SW480 (cell line): Measurements from ENCODE around the gene ZEB1.
A peak's percentile ranks its signal among the peaks of the same experiment; 100 is the strongest.
"Not testable (repeated sequence)": the region's sequence is repeated elsewhere in the genome, so short reads cannot be mapped to it uniquely, and the experiment has no call there.

ENCODE experiments used
- DNase-seq: peaks from one replicate; pipeline ENCODE4 v3.0.0-alpha.2; 2016; ENCODE audit warnings: low spot score

Gene ZEB1

GRCh38 chr10:31368724-31369123, 49.7 kb downstream of the ZEB1 start:
- no peak for DNase-seq

- no peak for DNase-seq
Measured at GRCh38 chr10:31372439-31372838, 53.4 kb downstream of the ZEB1 start.

DNA sequence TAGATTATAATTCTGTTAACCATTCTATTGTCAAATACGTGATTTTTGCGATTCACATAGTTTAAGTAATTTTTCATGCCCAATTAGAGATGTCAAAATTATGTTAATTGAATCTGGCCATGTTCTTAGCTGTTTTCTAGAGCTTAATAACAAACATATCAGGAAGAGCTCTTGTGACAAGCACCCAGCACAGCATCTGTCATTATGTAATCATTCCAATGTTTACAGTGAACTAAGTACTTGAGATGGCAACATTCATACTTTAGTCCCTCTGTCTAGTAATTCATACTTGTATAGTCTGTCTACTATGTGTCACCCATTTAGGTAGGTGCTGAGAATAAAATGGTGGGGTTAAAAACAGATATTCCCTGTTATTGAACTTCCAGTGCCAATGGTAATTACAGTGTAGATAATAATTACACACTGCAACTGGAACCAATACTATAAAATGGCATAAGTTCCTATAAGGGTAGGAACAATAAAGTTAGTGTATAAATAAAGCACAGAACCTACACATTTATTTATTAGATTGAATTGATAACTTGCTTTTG, 55.2 kb downstream of the ZEB1 start:
- no peak for DNase-seq

DNA sequence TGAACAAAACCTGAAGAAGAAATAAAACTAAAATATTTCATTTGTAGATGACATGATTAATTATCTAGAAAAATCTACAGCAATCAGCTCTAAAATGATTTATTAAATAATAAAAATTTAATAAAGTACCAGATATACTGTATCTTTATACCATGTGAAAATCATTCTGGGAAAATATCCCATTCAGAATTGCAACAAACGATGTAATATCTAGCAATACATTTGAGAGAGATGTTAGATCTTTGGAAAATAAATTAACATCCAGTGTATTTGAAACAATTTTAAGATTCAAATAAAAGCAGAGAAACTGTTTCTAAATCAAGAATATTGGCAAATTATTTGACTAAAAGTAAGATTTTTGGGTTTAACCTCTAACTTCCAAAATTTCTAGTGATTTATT, 62.2 kb downstream of the ZEB1 start:
- DNase-seq: no peak

GRCh38 chr10:31381766-31382316, 62.8 kb downstream of the ZEB1 start:
- DNase-seq: no peak

GRCh38 chr10:31383810-31384588, 65.0 kb downstream of the ZEB1 start:
- no peak for DNase-seq

DNA sequence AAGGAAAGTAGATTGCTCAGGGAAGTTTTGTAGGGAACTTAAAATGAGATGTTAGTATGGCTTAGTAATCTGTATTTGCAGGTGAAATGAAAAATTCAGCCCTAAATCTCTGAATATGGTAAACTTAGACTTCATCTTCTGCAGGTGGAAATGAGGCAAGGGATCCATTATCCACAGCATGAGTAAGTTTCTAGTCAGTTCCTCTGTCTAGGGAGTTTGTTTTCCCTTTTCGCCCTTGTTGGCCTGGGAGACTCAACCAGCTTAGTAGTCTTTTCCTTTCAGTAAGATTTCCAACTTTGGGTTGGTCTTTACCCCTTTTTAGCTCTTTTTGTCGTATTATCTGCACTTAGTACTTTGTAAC, 65.6 kb downstream of the ZEB1 start:
- no peak for DNase-seq

DNA sequence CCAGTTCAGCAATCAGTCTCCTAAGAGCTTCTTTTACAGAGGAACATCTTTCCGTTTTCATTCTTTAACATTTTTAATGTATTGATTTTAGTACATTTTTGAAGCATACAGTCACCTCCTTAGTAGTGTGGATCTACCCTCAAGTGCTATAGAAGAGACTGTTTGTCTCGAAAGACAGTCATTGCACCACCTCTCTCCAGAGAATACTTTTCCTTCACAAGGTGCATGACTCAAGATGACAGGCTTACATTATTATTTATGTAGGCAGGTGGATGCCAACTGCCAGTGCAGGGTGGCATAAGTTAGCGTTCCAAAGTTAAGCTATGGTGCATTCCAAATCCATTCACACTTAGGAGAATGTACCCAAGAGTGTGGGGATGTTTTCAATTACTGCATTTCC, 71.8 kb downstream of the ZEB1 start:
- no peak for DNase-seq

DNA sequence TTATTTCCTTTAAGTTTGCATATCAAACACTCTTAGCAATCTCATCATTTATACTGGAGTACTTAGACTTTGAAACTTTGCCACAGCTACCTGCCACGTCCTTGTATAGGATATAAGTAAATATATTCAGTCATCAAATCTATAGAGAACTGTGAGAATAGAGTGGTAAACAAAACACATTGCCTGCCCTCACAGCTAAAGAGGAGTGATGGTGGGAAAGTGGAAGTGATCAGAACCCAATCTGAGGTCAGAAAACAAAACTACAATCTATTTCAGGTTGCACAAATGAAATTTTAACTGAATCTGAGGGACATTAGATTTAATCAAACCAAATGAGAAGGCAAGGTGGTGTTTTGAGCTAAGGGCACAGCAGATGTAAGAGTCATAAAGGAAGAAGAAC, 74.8 kb downstream of the ZEB1 start:
- DNase-seq: no peak

DNA sequence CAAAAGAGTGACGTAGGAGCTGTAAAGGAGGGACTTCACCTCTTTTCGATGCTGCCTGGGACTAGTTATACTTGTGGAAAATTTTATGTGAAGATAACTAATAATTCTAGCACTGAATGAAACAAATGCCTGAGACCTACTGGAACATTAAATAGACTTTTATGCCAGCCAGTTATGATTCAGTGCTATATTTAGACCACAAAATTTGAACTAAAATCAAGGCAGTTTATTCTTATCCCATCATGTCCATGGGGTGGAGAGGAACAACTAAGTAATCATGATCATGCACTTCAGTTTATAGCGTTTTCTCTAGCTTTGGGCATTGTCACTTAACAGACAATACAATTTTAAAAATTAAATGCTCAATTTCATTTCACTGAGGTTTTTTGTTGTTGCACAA, 76.7 kb downstream of the ZEB1 start:
- no peak for DNase-seq

DNA sequence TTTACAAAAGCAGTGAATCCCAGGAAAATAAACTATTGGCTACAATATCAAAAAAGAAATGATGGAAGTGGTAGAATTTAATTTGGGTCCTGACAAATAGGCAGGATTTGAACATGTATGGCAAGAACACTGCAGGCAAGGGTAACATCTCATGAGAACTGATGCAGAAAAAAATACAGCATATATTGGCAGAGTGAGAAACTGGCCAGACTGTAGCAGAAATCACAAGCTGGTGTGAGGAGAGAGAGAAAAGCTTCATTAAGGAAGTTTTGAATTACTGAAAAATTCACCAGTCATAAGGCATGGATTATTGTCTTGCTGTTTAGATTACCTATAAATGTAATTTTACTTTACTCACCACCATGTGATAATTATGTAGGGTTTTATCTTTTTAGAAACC, 77.4 kb downstream of the ZEB1 start:
- no peak for DNase-seq

DNA sequence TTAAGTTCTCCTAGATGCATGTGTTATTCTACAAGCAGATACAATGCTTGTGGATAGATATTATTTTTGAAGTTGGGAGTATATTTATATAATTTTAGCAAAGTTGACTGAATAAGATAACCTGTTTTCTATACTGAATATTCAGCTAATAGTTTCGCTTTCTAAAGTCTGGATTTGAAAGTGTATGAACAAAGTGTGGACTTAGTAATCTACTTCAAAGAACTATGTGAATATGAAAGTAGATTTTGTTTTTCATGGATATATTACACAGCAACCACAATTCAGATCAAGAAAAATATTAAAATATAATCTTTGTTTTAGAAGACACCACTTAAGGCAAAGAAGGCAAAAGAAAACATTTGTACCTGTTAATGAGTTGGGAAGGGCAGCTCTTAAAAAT, 78.8 kb downstream of the ZEB1 start:
- no peak for DNase-seq

- DNase-seq: no peak
Measured at GRCh38 chr10:31399171-31399570, 80.2 kb downstream of the ZEB1 start.

GRCh38 chr10:31399631-31400030, 80.6 kb downstream of the ZEB1 start:
- no peak for DNase-seq

GRCh38 chr10:31401287-31401686, 82.3 kb downstream of the ZEB1 start:
- peak; percentile 2 for DNase-seq

GRCh38 chr10:31404640-31405039, 85.6 kb downstream of the ZEB1 start:
- DNase-seq: no peak

- not testable (repeated sequence) for DNase-seq
Measured at GRCh38 chr10:31405829-31406228, 86.8 kb downstream of the ZEB1 start.

GRCh38 chr10:31412397-31412796, 93.4 kb downstream of the ZEB1 start:
- DNase-seq: not testable (repeated sequence)

- no peak for DNase-seq
Measured at GRCh38 chr10:31413325-31413724, 94.3 kb downstream of the ZEB1 start.

GRCh38 chr10:31418481-31418880, 99.5 kb downstream of the ZEB1 start:
- no peak for DNase-seq

DNA sequence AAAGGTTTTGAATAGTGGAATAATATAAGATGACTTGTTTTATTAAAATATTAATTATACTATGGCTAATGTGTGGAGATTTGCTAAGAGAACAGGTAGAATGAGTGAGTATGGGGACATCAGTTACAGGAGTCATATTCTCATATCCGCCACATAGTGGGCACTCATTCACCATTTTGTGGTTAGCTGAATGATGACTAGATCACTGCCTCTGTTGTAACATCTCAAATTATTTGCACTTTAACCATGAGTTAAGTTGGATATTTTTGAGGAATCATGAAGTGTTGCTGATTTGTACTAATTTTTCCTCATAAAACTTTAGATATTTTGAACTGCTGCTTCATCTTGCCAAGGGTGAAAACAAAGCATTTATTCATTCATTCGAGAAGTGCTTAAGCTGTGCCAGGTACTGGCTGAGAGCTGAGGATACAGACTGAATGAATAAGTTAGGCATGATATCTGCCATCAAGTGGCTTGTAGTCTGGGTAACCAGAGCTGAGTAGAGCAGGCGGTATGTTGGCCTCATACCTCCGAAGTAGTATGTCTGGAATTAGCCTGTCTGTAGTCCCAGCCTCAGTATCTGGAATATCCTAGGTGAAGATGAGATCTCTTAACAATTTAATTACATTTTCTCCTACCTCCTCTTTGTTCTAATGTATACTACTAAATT, 100.5 kb downstream of the ZEB1 start:
- no peak for DNase-seq

DNA sequence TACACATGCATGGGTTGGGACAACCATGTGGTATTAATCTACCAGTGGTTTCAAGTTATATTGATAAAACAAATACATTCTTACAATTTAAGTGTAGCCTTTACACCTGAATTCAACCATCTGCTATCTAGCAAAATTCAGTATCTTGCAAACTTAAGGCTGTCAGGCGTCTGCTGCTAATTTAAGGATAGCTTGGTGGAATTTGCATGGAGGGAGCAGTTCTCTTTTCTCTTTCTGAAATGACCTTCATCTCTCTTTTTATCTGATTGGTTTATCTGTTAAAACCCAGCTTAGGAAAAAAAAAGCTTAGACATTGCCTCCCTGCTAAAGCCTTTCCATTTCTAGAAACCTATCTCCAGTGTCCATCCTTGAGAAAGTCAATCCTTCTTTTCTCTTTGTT, 102.3 kb downstream of the ZEB1 start:
- no peak for DNase-seq

DNA sequence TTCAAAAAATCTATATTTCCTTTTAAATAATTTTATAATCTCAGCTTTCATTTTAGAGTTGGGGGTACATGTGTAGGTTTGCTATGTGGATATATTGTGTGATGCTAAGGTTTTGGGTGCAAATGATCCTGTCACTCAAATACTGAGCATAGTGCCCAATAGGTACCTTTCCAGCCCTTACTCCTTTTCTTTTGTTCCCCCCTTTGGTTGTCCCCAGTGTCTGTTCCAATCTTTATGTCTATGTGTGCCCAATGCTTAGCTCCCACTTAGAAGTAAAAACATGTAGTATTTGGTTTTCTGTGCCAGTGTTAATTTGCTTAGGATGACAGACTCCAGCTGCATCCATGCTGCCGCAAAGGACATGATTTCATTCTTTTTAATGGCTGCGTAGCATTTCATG, 103.6 kb downstream of the ZEB1 start:
- no peak for DNase-seq
